Sigmoid colon (tissue), 7 donors: ENCODE results near the gene GSE1. TPM values are rescaled to one million over a fixed set of nuclear protein-coding genes. Genes with fewer than 3 reads are reported as not detected.

ENCODE experiments used
- DNase-seq: peaks from one replicate; pipeline ENCODE4 v3.0.0-alpha.2; 2019
- H3K27ac ChIP-seq, 4 donors: fragments of 200-600 bp; sonication (generic); one replicate each; pipeline ENCODE4 v1.5.1; 2016 to 2019; ENCODE audit warnings: mild to moderate bottlenecking in 1 of 4
- H3K27me3 ChIP-seq, 3 donors: fragments of 200-600 bp; sonication (generic); one replicate each; pipeline ENCODE4 v1.5.1; 2019; ENCODE audit warnings: mild to moderate bottlenecking in 1 of 3
- H3K36me3 ChIP-seq, 4 donors: fragments of 200-600 bp; sonication (generic); one replicate each; pipeline ENCODE4 v1.5.1; 2016 to 2019
- H3K4me1 ChIP-seq, 4 donors: fragments of 200-600 bp; sonication (generic); one replicate each; pipeline ENCODE4 v1.5.1; 2017 to 2019
- H3K4me3 ChIP-seq, 4 donors: fragments of 200-600 bp; sonication (generic); one replicate each; pipeline ENCODE4 v1.5.1; 2017 to 2019; ENCODE audit warnings: mild to moderate bottlenecking in 2 of 4, moderate library complexity in 1 of 4
- H3K9me3 ChIP-seq, 4 donors: fragments of 200-600 bp in 3 of 4; sonication (generic) in 3 of 4; one replicate each; pipeline versions ENCODE4 v1.5.1 to v1.6.1; 2013 to 2019
- EP300 ChIP-seq, 4 donors: sonication (generic); formaldehyde crosslinking; IDR thresholded peaks; one replicate each; pipeline ENCODE4 v1.6.1; 2017; ENCODE audit warnings: antibody characterized with exemption in 4 of 4
- POLR2A ChIP-seq, 2 donors: fragments of 450-650 bp; IDR thresholded peaks; one replicate each; pipeline ENCODE4 v1.6.1; 2016; ENCODE audit warnings: antibody characterized with exemption in 2 of 2, mild to moderate bottlenecking in 2 of 2, moderate library complexity in 2 of 2
- POLR2AphosphoS5 ChIP-seq, 4 donors: sonication (generic); formaldehyde crosslinking; IDR thresholded peaks; one replicate each; pipeline ENCODE4 v1.6.1; 2017; ENCODE audit warnings: antibody characterized with exemption in 4 of 4
- WGBS, 2 donors: extraction: QIAGEN DNeasy Blood & Tissue Kit; methylation state at CpG; one replicate each; pipeline ENCODE4 v1.1.7; 2013; 5-methylcytosine and 5-hydroxymethylcytosine counted together
- intact Hi-C: fragments of 100-400 bp; cut with DNase I; formaldehyde crosslinking; loops from one replicate; pipeline ENCODE4 v1.15.1; 2023
- polyA plus RNA-seq, 3 donors: library from polyadenylated mRNA; stranded (reverse); fragments of 200-250 nt; gene quantifications; one replicate each; pipeline ENCODE4 v1.2.3, GENCODE V29; 2013
- total RNA-seq, 4 donors: library from RNA; depleted of rRNA; stranded (reverse); fragments of >200 nt; gene quantifications; one replicate each; pipeline ENCODE4 v1.1.0, GENCODE V29; 2016
- TF ChIP-seq, protein P1 (sequence below), 4 experiments: fragments of 450-650 bp in 3 of 4; fragments of 200-600 bp in 1 of 4; IDR thresholded peaks; one replicate each; pipeline ENCODE4 v1.5.1; 2016 to 2019; ENCODE audit warnings: antibody characterized with exemption in 4 of 4, mild to moderate bottlenecking in 3 of 4, moderate library complexity in 2 of 4
- donor health status: healthy with polysubstance abuse.
- donor health status: Bipolar disorder and iron deficiency.
- donor health status: healthy.

GSE1 gene
- total and polyA plus RNA-seq, 7 donors: 12.0 to 76.7 (median 42.5) TPM

DNA sequence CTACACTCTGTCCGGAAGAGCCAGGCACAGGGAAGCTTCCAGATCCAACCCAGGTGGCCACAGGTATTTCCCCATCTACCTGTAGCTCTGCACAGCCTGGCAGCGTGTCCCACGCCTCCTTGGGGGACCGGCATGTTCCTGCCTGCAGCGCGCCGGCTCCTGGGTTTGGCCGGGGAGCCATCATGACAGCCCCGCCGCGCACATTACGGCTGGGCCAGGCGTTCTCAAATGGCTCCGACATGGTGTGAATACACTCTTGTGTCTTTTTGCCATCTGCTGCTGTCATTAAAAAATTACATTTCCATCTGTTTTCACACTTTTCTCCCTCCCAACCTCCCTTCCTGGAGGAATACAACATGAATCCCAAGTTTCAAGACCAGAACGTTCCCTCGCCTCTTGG is 83.7 kb downstream of the GSE1 start:
- H3K4me3 ChIP-seq: no peak overlapping the region
- no peak for DNase-seq
- no peak overlapping the region for H3K27ac ChIP-seq
- H3K27me3 ChIP-seq: peaks cover 0 to 28% (median 13%) of the 10 kb centered on the region in 3 donors
- intact Hi-C loops: no loop called here
- TF ChIP-seq POLR2AphosphoS5 (IDR thresholded peaks at IDR 0.05) (no peak), POLR2A (IDR thresholded peaks at IDR 0.05) (no peak), EP300 (IDR thresholded peaks at IDR 0.05) (no peak)
- TF ChIP-seq, protein P1, sequence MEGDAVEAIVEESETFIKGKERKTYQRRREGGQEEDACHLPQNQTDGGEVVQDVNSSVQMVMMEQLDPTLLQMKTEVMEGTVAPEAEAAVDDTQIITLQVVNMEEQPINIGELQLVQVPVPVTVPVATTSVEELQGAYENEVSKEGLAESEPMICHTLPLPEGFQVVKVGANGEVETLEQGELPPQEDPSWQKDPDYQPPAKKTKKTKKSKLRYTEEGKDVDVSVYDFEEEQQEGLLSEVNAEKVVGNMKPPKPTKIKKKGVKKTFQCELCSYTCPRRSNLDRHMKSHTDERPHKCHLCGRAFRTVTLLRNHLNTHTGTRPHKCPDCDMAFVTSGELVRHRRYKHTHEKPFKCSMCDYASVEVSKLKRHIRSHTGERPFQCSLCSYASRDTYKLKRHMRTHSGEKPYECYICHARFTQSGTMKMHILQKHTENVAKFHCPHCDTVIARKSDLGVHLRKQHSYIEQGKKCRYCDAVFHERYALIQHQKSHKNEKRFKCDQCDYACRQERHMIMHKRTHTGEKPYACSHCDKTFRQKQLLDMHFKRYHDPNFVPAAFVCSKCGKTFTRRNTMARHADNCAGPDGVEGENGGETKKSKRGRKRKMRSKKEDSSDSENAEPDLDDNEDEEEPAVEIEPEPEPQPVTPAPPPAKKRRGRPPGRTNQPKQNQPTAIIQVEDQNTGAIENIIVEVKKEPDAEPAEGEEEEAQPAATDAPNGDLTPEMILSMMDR (IDR thresholded peaks at IDR 0.05): no peak
- H3K9me3 ChIP-seq: no peaks in the 10 kb centered on the region
- no peaks in the 10 kb centered on the region for H3K36me3 ChIP-seq
- WGBS, 2 donors: 88 to 92% methylated on average over 16 of the region's 16 CpGs
- no peaks in the 10 kb centered on the region for H3K4me1 ChIP-seq

DNA sequence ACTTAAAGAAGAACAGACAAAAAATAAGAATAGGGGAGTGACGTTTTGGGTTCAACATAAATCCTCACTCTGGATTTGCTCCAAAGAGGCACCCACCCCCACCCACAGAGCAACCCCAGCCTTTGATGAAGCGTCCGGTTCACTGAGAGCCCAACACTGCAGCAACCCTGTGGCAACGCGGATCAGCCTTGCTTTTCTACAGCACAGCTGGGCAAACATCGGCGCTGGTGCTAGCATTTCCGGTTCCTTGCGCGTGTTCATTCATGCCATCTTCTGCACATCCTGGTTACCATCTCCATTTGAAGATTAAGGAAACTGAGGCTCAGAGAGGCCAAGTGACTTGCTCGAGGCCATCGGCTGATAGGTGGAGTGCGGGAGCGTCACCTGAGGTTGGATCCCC is 84.3 kb downstream of the GSE1 start:
- H3K9me3 ChIP-seq: no peaks in the 10 kb centered on the region
- intact Hi-C loops: no loop called here
- no peak overlapping the region for H3K4me3 ChIP-seq
- DNase-seq: no peak
- TF ChIP-seq EP300 (IDR thresholded peaks at IDR 0.05) (no peak), POLR2A (IDR thresholded peaks at IDR 0.05) (no peak), POLR2AphosphoS5 (IDR thresholded peaks at IDR 0.05) (no peak)
- TF ChIP-seq, protein P1 (IDR thresholded peaks at IDR 0.05): no peak
- peaks cover 0 to 28% (median 13%) of the 10 kb centered on the region in 3 donors for H3K27me3 ChIP-seq
- H3K27ac ChIP-seq: no peak overlapping the region
- 66 to 83% methylated on average over 14 of the region's 14 CpGs for WGBS, 2 donors
- H3K4me1 ChIP-seq: no peaks in the 10 kb centered on the region
- no peaks in the 10 kb centered on the region for H3K36me3 ChIP-seq

DNA sequence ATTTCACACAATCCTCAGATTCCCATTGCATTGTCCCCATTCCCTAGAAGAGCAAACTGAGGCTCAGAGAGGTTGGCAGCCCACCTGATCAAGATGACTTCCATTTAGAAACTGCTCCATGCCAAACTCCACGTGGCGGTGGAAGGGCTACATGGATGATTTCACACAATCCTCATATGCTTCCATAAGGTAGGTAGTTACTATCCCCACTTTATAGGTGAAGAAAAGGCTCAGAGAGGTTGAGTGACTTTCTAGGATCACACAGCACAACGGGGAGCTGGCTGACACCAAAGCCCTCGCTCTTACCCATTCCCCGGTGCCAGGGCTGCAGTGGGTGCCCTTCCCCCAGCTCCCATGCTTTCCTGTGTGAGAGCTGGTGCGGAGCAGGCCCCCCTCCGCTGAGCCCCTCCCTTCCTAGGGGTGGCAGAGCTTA is 85.4 kb downstream of the GSE1 start:
- DNase-seq: no peak
- WGBS, 2 donors: 88% methylated on average over 7 of the region's 7 CpGs
- Histone ChIP-seq H3K27me3 (peaks cover 0 to 28% (median 13%) of the 10 kb centered on the region in 3 donors), H3K4me1 (no peaks in the 10 kb centered on the region), H3K36me3 (no peaks in the 10 kb centered on the region), H3K4me3 (no peak overlapping the region), H3K9me3 (no peaks in the 10 kb centered on the region), H3K27ac (no peak overlapping the region)
- intact Hi-C loops: no loop called here
- TF ChIP-seq, protein P1 (IDR thresholded peaks at IDR 0.05): no peak
- TF ChIP-seq POLR2AphosphoS5 (IDR thresholded peaks at IDR 0.05) (no peak), EP300 (IDR thresholded peaks at IDR 0.05) (no peak), POLR2A (IDR thresholded peaks at IDR 0.05) (no peak)

GRCh38 chr16:85698935-85699558 is 85.9 kb downstream of the GSE1 start:
- TF ChIP-seq POLR2AphosphoS5 (IDR thresholded peaks at IDR 0.05) (no peak), POLR2A (IDR thresholded peaks at IDR 0.05) (no peak), EP300 (IDR thresholded peaks at IDR 0.05) (no peak)
- TF ChIP-seq, protein P1 (IDR thresholded peaks at IDR 0.05): no peak
- 80 to 88% methylated on average over 12 of the region's 12 CpGs for WGBS, 2 donors
- Histone ChIP-seq H3K36me3 (no peaks in the 10 kb centered on the region), H3K9me3 (no peaks in the 10 kb centered on the region), H3K4me3 (no peak overlapping the region), H3K27ac (no peak overlapping the region), H3K4me1 (no peaks in the 10 kb centered on the region), H3K27me3 (peaks cover 0 to 28% (median 13%) of the 10 kb centered on the region in 3 donors)
- intact Hi-C loops: no loop called here
- DNase-seq: no peak

DNA sequence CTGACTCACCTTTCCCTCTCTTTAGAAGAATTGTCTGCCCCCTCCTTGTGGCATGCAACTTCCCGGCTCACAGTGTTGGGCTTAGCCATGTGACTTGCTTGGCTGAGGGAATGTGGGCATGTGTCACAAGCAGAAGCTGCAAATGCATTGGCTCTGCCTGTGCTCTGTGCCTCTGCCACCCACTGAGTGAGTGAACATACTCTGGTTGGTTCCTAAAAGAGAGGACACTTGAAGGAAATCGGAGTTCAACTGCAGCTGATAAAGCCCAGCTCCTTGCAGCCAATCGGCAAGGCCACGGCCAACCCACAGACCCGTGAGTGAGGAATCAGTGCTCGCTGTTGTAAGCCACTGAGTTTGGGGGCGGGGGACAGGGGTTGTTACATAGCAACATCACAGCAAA is 86.5 kb downstream of the GSE1 start:
- TF ChIP-seq POLR2AphosphoS5 (IDR thresholded peaks at IDR 0.05) (no peak), EP300 (IDR thresholded peaks at IDR 0.05) (no peak), POLR2A (IDR thresholded peaks at IDR 0.05) (no peak)
- TF ChIP-seq, protein P1 (IDR thresholded peaks at IDR 0.05): no peak
- no peaks in the 10 kb centered on the region for H3K9me3 ChIP-seq
- no peaks in the 10 kb centered on the region for H3K36me3 ChIP-seq
- H3K27ac ChIP-seq: no peak overlapping the region
- no peaks in the 10 kb centered on the region for H3K4me1 ChIP-seq
- no peak for DNase-seq
- H3K4me3 ChIP-seq: no peak overlapping the region
- intact Hi-C loops: no loop called here
- 81 to 82% methylated on average over 7 of the region's 7 CpGs for WGBS, 2 donors
- peaks cover 0 to 27% (median 13%) of the 10 kb centered on the region in 3 donors for H3K27me3 ChIP-seq
